HG03354 (cell line): ENCODE measurements around the gene CEP68.

Experiments used
- ATAC-seq: cut with Tn5 transposase; IDR thresholded peaks from one replicate; pipeline ENCODE4 v1.9.1; 2021; ENCODE audit warnings: mild to moderate bottlenecking; ENCODE audit not compliant: unreplicated experiment, poor library complexity, severe bottlenecking

CEP68 gene

DNA sequence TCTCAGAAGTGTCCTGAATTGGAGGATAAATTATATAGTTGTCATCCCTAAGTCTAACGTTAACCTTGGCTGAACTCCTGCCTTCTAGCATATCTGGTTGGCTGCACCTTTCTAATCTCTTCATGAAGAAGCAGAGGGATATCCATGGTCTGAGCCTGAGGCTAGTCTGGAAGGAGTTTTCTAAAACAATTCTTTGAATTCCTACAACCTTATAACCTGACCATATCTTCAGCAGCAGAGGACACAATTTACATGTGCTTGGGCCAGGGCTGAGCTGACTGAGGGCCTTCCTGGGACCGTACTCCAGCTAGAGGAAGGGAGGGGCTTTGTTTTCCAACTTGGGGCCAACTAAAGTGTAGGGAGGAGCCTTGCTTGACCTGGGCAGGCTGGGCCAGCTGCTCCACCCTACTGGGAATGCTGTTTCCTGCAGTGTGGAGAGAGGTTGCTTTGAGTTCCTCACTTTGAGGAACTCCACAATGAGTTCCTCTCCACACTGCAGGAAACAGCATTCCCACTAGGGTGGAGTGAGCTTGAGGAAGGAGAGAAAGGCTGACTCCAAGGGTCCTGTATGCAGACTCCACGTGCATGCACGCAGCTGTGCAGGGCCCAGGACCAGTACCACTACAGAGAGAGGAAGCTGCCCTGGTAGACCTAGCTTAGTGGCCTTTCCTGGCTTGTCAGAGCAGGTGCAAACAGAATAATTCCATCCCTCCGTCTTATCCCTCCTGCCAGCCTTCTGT lies 19.6 kb downstream of the CEP68 start:
- ATAC-seq = no peak

GRCh38 chr2:65076345-65076710 lies 20.1 kb downstream of the CEP68 start:
- no peak for ATAC-seq

DNA sequence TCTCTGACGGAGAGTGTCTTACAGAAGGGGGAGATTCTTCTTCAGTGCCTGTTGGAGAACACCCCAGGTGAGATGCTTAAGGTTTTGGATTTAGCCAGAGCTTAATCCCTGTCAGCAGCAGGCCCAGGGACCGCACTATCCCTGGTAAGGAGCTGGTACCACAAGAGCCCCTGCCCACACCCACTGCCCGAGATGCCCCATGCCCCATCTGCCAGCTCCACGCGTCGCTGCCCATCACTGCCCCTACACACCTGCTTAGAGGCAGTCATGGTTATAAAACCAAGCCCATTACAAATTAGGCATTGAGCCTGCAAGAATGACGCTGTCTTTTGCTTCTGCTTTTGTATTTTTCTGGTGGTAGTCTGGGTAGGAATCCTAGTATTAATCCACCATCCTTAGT lies 21.7 kb downstream of the CEP68 start:
- ATAC-seq = no peak

DNA sequence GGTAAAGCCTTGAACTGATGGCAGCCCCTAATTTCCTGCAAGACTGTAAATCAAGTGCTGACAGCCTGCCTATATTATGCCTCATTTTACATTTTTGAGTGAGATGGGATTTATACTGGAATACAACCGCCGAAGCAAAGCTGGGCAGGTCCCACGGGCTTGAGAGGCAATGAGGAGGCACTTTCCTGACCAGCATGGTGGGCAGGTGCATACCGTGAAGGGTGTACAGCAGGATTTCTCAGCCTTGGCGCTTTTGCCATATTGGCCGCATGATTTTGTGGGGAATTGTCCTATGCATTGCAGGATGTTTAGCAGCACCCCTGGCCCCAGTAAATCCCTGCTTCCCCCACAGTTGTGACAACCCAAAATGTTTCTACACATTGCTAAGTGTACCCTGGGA lies 22.8 kb downstream of the CEP68 start:
- no peak for ATAC-seq

- no peak for ATAC-seq
Measured at GRCh38 chr2:65081232-65081685, 25.0 kb downstream of the CEP68 start.

DNA sequence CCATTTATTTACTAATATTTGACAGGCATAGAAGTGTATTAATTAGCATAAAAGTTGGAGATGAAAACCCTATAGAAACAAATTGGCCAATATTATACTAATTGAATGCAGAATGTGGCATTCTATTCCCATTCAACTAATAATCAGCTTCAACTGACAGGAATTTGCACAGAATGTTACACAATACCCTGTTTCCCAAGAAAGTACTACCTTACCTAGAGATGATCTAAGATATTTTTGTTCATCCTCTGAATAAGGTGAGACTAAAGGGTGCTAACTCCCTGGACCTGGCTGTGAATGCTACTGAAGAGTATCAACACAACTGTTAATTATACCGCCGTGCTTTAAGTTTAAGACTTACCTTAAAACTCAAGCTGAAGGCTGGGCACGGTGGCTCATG lies 28.9 kb downstream of the CEP68 start:
- ATAC-seq = no peak

GRCh38 chr2:65092791-65093190 lies 36.6 kb downstream of the CEP68 start:
- ATAC-seq = no peak

GRCh38 chr2:65093211-65093610 lies 37.0 kb downstream of the CEP68 start:
- ATAC-seq = no peak

- no peak for ATAC-seq
Measured at GRCh38 chr2:65096948-65097347, 40.7 kb downstream of the CEP68 start.

DNA sequence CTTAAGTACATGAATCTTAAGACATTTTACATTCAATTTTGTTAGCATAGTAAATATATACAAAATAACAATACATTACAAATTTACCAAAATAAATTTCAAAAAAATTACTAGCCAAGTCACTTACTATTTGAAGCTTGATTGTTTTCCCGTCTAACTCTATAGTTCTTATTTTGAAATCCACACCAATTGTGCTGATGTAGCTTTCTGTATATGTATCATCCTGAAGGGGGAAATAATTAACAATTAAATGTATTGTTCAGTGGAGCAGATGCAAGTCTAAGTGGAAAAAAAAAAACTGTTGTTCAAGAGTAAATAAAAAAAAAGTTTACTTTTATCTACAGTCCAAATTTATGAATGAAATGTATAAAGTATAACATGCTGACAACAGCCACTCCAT lies 41.6 kb downstream of the CEP68 start:
- no peak for ATAC-seq

DNA sequence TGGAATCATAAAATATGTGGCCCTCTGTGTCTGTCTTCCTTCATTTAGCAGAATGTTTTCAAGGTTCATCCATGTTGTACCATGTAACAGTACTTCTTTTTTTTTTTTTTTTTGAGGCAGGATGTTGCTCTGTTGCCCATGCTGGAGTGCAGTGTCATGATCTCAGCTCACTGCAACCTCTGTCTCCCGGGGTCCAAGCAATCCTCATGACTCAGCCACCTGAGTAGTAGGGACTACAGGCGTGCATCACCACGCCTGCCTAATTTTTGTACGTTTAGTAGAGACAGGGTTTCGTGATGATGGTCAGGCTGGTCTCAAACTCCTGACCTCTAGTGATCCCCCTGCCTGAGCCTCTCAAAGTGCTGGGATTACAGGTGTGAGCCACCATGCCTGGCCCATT lies 42.5 kb downstream of the CEP68 start:
- ATAC-seq = no peak

- no peak for ATAC-seq
Measured at GRCh38 chr2:65101071-65101470, 44.9 kb downstream of the CEP68 start.

DNA sequence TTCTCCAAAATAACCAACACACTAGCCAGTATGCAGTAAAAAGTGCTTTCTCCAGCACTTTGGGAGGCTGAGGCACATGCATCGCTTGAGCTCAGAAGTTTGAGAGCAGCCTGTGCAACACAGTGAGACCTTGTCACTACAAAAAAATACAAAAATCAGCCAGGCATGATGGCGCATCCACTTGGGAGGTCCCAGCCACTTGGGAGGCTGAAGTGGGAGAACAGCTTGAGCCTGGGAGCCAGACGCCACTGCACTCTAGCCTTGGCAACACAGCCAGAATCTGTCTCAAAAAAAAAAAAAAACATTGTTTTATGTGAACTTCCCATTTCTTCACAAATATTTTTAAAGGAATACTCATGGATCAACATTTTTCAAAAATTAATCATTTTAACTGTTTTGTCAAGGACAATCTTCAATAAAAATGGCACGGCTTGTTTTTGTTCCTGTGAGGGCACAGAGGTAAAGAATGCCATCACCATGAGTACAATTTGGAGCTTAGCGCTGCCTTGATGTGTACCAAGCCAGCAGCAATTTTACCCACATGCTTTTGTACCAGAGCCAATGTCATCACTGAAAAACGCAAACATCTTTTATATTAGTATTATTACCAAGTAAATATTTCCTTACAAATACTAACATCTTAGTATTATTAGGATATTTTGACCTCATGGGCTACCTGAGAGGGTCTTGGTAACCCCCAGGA lies 46.9 kb downstream of the CEP68 start:
- no peak for ATAC-seq

DNA sequence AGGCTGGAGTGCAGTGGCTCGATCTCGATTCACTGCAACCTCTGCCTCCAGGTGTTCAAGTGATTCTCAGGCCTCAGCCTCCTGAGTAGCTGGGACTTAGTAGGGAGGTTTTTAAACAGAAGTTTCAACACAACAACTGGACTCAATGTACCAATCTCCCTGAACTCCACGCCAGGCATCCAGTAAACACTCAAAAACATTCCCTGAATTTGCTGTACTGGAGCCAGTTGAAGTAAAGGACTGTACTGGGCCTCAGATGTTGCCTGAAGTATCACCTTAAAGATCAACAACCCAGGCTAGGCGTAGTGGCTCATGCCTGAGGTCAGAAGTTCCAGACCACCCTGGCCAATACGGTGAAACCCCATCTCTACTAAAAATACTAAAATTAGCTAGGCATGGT lies 51.3 kb downstream of the CEP68 start:
- no peak for ATAC-seq

DNA sequence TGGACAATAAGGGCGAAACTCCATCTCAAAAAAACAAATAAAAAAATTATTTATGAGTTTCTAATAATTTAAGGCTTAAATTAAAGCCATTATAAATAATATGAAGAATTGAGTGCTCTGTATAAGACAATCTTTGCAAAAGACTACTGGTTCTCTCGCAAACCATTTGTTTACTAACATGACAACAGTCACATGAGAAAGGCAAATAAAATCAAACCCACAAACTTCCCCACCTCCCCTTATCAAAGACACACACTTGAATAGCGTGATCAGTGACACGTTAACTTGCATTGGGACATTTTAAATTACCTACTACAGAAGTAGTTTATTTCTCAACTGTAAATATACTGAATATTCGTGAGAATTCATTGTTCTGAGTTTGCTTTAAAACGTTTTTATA lies 52.6 kb downstream of the CEP68 start:
- ATAC-seq = no peak

DNA sequence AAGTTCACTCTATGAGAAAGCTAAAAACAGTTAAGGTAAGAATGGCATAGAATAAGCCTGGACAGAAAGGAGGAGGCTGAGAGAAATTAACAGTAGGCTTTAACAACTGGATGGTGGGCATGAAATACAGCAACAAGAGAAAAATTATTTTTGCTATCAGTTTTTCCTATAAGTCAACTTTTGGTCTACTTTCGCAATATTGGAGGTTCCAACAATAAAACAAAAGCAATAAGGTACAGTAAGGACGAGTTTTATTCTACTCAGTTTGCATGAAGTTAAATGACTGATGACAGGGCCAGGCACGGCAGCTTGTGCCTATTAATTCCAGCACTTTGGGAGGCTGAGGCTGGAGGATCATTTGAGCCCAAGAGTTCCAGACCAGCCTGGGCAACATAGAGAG lies 56.4 kb downstream of the CEP68 start:
- ATAC-seq = no peak

DNA sequence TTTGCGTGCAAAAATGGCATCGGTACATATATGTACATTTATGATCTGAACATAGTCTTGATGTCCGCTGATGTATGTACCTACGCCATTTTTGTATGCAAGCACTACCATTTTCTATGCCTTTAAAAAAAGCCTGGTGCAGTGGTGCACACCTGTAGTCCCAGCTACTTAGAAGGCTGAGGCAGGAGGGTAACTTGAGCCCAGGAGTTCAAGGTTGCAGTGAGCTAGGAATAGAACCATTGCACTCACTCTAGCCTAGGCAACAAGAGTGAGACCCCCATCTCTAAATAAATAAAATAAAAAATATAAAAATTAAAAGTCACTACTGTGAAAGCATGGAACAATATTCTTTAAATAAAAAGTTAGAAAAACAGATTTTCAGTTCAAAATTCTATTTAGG lies 57.0 kb downstream of the CEP68 start:
- no peak for ATAC-seq

DNA sequence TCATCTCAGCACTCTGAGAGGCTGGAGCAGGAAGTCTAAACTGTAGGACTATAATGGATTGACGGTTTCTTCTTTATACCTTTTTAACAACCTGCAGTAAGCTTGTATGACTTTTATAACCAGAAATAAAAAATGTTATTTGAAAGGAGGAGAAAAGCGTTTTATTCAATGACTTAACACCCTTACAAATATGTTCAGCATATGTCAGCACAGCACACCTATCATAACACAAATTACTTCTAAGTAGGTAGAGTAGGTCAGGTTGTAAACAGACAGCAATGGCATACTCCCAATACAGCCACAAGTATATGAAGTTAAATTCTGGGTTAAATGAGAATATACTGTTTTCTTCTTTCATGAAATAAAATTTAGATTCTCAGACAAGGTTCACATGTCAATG lies 57.6 kb downstream of the CEP68 start:
- ATAC-seq = no peak

DNA sequence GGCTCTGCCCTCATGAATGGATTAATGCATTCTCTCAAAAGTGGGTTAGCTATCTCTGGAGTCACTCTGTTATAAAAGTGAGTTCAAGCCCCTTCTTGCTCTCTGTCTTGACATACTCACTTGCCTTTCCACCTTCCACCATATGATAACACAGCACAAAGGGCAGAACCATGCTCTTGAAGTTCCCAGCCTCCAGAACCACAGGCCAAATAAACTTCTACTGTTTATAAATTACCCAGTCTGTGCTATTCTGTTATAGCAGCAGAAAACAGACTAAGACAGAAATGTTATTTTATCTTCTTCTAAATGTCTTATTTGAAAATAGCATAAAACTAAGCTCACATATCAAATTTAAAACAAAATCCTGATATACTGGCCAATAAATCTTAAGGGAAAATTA lies 58.7 kb downstream of the CEP68 start:
- no peak for ATAC-seq

DNA sequence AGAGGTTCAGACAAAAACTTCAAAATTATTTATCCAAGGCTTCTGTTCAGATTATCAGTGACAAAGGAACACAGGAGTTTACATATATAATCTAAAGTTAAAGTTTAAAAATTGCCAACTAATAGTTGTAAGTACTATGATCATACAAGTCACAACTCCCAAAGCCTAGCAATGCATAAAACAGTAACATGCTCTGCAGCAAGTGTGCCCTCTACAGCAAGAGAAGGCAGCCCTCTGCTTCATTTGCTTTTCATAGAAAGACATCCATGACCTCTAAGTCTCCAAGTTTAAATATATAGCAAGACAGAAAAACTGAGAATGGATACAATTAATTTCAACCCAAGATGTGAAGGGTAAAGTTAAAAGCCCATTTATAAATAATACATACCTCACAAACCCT lies 60.4 kb downstream of the CEP68 start:
- ATAC-seq = no peak

DNA sequence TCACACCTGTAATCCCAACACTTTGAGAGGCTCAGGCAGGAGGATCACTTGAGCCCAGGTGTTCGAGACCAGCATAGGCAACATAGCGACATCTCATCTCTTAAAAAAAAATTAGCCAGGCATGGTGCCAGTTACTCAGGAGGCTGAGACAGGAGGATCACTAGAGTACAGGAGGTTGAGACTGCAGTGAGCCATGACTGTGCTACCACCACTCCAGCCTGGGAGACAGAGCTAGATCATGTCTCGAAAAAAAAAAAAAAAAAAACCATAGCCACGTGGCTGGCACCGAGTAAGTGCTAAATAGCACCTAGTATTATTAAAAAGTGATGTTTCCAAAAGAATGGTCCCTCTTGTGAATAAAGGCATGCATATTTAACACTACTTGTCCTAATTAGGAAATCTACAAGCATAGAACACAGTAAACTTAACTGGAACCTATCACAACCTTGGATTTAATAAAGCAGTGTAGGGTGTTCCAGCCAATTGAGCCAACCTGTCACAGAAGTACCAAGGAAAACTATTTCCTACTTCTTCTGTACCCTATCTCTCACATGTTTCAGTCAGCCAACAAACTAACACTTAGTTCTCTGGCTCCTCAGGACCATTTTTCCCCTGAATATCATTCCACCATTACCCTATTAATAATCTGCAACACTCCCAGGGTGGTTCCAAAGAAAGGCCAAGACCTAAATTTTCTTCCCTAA lies 64.9 kb downstream of the CEP68 start:
- ATAC-seq = no peak
